ENCODE results near the gene NGEF.

- TF ChIP-seq, protein P1, sequence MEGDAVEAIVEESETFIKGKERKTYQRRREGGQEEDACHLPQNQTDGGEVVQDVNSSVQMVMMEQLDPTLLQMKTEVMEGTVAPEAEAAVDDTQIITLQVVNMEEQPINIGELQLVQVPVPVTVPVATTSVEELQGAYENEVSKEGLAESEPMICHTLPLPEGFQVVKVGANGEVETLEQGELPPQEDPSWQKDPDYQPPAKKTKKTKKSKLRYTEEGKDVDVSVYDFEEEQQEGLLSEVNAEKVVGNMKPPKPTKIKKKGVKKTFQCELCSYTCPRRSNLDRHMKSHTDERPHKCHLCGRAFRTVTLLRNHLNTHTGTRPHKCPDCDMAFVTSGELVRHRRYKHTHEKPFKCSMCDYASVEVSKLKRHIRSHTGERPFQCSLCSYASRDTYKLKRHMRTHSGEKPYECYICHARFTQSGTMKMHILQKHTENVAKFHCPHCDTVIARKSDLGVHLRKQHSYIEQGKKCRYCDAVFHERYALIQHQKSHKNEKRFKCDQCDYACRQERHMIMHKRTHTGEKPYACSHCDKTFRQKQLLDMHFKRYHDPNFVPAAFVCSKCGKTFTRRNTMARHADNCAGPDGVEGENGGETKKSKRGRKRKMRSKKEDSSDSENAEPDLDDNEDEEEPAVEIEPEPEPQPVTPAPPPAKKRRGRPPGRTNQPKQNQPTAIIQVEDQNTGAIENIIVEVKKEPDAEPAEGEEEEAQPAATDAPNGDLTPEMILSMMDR (IDR thresholded peaks at IDR 0.05): no peak
- TF ChIP-seq ZFX (IDR thresholded peaks at IDR 0.05; ENCODE audit: borderline replicate concordance): no peak
Measured at GRCh38 chr2:232951181-232951580, 61.9 kb downstream of the NGEF start.

All from 22Rv1 (cell line).